Activated CD8-positive, alpha-beta memory T cell treated with anti-CD3 and anti-CD28 coated beads for 36 hours (primary cell): ENCODE measurements around the gene ARHGAP10. TPM values are rescaled to one million over a fixed set of nuclear protein-coding genes. Genes with fewer than 3 reads are reported as not detected.

Experiments used
- CTCF ChIA-PET: fragments of 350-600 bp; sonication (Branson Sonifier 250); formaldehyde crosslinking; loops from one replicate; lab custom pipeline; 2021; ENCODE audit warnings: antibody characterized with exemption; lab: Charles Lee
- POLR2A ChIA-PET: fragments of 350-600 bp; sonication (Branson Sonifier 250); formaldehyde crosslinking; loops from one replicate; lab custom pipeline; 2021; ENCODE audit warnings: antibody characterized with exemption; lab: Charles Lee
- total RNA-seq, 2 experiments: library from RNA; stranded (reverse); gene quantifications; one replicate each; pipeline ENCODE4 v1.2.3, GENCODE V29; 2021

ARHGAP10 gene
- total RNA-seq, 2 experiments from 2014 or later = 8.7 to 9.5 TPM

DNA sequence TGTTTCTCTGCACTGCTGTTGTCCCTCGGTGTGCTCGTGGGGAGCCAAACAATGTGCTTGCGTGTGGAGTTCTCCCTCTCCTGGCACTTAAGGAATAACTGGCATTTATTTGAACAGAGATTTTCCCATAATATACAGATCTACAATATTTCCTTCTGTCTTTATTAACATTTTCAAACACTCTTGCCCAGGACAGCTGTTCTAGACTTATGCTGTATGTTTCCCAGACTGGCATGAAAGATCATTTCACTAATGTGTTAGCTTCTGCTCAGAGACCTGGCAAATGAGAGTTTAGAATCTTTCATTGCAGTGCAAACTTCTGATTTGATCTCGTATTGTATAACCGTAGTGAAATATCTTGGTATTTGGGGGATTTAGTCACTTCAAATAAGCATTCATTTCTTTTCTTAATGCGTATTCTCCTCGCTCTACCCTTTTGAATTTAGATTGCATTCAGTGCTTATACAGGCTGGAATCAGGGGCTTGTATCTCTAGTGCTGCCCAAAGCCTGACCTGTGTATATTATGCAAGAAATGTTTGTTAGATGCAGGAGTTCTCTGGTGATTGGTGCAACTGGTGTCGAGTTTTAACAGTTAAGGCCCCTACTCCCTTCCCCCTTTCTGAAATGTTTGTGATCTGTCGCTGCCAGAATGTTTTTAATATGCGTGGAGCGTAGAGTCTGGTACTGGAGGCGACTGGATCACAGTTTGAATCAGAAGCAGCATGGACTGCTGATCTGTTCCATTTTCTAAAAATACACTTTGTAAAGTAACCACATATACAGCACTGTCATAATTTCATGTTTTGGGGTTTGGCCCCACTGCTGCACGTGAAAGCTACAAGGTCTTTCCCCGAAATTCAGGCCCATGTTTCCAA is 326.3 kb downstream of the ARHGAP10 start:
- POLR2A ChIA-PET = no interaction called here
- CTCF ChIA-PET = no interaction called here

- POLR2A ChIA-PET = no interaction called here
- CTCF ChIA-PET = interaction anchor here (0.8 kb wide), 1 partner anchor 19 kb away, joined by 3 read pairs; no protein-coding TSS in a partner anchor
Measured at GRCh38 chr4:148059617-148060180, 327.8 kb downstream of the ARHGAP10 start.

DNA sequence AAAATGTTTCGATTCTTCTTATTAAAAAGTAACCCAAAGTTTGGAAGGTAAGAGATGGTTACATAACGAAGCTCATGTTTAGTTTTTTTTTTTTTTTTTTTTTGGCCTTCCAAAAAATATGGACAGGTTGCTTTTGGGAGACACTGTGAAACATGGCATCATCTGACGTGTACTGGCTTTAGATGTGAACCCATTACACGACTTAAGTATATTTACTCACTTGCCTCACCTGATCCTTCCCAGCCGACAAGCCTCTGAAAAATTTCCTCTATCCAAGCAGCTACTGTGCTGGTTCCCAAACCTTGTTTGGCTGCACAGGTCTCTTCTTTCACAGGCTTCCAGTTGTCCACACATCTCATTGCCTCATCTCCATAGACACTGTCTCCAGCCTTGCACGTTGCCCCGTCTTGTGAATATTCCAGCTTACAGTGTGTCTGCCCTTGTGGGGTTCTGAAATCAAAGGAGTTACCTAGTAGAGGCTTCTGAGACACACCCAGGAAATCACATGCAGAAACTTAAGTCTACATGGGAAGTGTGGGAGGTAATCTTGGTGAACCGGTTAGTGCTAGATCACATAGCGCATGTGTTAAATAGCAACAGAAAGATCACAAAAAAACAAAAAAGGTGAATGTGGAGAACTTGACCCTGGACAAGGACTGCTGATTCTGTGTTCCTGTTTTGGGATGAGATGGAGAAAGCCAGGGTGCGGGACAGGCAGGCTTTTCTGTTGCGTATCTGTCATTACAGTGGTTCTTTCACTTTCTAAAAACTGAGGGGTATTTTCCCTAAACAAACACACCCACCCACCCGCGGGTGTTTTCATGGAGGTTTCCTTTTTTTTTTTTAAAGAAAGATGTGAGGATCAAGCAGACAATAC is 328.6 kb downstream of the ARHGAP10 start:
- POLR2A ChIA-PET = no interaction called here

DNA sequence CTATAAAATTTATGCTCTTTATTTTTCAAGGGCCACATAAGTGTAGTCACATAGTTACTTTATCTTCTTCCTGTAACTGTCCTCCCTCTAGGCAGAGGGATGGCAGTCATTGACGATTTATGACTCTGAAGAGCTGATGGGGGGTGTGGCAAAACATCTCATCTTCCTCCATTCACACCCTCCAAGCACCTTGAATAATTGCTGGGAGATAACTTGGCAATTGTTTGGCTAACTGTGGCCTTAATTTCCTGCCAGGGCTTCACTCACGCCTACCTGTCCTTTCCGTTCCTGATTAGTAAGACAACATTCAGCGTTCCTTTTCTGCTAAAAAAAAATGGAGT is 329.2 kb downstream of the ARHGAP10 start:
- CTCF ChIA-PET = no interaction called here
- POLR2A ChIA-PET = no interaction called here

More for the DNA sequence above, 328.6 kb downstream of the ARHGAP10 start:
- CTCF ChIA-PET = interaction anchor here (0.8 kb wide), 1 partner anchor 19 kb away, joined by 3 read pairs; no protein-coding TSS in a partner anchor

GRCh38 chr4:148061795-148062194 is 329.9 kb downstream of the ARHGAP10 start:
- ChIA-PET CTCF (no interaction called here), POLR2A (no interaction called here)

DNA sequence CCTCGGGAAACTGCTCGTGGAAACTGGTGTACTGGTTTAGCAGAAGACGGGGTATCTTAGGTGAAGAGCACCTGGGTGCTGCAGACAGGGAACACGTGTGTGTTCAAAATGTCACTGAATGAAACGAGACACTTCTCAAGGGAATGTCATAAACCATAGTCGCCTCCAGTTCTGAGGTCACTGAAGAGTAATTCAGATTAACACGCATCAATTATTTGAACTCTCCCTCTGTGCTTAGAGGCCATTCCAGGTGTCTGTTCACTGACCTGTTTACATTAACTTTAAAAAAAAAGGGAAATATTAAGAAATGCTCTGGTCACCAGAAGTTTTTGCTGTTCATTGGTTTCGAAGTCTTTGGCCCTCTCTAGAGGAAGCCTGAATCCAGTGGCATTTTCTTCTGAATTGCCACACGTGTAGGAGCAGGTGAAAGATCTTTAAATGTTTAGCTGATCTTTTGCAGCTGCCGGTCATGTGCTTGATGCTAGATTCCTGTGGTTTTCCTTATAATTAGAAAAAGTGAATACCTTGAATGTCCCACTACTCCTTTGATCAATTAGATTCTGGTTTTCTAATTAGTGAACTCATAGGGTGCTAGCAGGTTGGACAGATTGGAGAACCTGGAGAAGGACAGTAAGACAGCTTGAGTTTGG is 330.5 kb downstream of the ARHGAP10 start:
- POLR2A ChIA-PET = interaction anchor here (0.6 kb wide), 1 partner anchor 381 kb away, joined by 11 read pairs; no protein-coding TSS in a partner anchor

DNA sequence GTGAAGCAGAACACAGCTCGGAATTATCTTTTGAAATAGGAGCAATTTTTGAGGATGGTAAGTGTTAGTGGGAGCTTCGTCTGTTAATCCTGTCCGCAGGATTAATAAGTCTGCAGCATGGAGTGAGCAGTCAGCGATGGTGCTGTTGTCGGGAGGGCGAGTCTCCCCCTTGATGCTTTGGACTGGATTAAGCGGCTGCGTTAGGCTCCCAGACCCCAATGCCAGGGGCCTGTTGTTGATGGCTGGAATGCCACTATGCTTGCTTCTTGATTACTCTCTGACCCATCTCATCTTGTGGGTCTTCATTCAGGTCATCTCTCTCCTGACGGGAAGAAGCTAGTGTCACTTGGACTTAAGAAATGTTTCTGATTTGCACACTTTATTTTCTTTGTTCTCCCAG is 332.6 kb downstream of the ARHGAP10 start:
- CTCF ChIA-PET = interaction anchor here (0.9 kb wide), 1 partner anchor 30 kb away, joined by 3 read pairs; no protein-coding TSS in a partner anchor
- POLR2A ChIA-PET = no interaction called here

More for the DNA sequence above, 330.5 kb downstream of the ARHGAP10 start:
- CTCF ChIA-PET = no interaction called here

DNA sequence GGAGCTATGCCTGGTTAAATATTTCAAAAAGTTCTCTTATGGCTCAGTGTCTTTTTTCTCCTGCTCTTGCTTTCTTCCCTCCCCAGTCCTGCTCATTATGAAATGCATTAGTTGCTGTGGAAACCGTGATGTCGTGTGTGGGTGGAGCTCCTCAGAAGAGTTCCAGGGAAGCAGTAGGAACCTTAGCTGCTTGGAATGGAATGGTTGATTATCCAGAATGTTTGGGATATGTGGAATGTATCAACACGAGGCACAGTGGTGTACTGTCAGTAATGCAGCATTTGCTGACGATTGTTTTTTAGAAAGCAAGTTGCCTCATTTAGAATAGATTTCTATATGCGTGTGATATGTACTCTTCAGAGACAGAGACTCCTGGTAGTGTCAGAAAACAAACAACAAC is 333.2 kb downstream of the ARHGAP10 start:
- ChIA-PET POLR2A (no interaction called here), CTCF (no interaction called here)

GRCh38 chr4:148067301-148067916 is 335.5 kb downstream of the ARHGAP10 start:
- CTCF ChIA-PET = no interaction called here
- POLR2A ChIA-PET = no interaction called here

- CTCF ChIA-PET = no interaction called here
- POLR2A ChIA-PET = no interaction called here
Measured at GRCh38 chr4:148068065-148068911, 336.4 kb downstream of the ARHGAP10 start.

DNA sequence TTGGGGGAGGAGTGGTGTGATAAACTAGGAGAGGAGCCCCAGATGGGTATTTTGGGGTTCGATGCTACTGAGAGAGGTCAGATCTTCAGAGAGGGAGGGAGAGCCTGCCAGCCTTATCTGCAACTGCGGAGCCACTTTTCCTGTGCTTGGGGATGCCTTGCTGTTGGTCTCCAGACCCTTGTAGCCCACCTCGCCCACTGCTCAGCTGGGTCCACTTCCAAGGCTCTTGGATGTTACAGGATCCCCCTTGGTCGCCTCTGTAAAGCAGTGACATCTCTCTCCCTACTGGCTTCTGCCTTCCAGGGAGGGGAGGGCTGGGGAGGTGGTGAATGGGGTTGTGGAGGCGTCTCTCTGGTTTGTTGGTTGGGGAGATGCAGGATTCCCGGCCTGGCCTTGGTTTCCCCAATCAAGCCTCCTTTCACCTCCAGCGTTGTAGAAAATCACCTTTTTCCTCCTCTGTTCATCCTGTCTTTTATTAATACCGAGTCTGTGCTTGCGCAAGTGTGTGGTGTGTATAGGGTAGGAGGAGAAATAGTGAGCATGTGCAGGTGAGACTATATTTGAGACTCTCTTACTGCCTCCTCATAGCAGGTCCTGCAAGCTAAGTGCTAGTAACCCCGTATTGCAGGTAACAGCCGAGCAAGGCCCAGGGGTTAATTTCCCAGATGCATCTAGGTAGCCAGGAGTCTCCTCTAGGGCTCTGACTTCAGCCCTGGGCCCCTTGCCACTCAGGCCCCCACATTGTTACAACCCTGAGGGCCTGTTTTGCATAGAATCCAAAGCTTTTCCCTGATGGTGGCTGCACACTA is 337.4 kb downstream of the ARHGAP10 start:
- CTCF ChIA-PET = no interaction called here
- POLR2A ChIA-PET = no interaction called here

- ChIA-PET POLR2A (no interaction called here), CTCF (no interaction called here)
Measured at GRCh38 chr4:148069895-148070178, 337.9 kb downstream of the ARHGAP10 start.

- POLR2A ChIA-PET = interaction anchor here (0.7 kb wide), 1 partner anchor 27 kb away, joined by 4 read pairs; no protein-coding TSS in a partner anchor
- CTCF ChIA-PET = no interaction called here
Measured at GRCh38 chr4:148071009-148071408, 339.1 kb downstream of the ARHGAP10 start.

GRCh38 chr4:148072789-148073188 is 340.9 kb downstream of the ARHGAP10 start:
- CTCF ChIA-PET = no interaction called here
- POLR2A ChIA-PET = no interaction called here

GRCh38 chr4:148073349-148073748 is 341.5 kb downstream of the ARHGAP10 start:
- ChIA-PET CTCF (no interaction called here), POLR2A (no interaction called here)

- POLR2A ChIA-PET = no interaction called here
- CTCF ChIA-PET = no interaction called here
Measured at GRCh38 chr4:148074462-148074861, 342.6 kb downstream of the ARHGAP10 start.

- CTCF ChIA-PET = no interaction called here
- POLR2A ChIA-PET = no interaction called here
Measured at GRCh38 chr4:148075438-148075837, 343.6 kb downstream of the ARHGAP10 start.
